OCI-LY1 (cell line): ENCODE data around the gene DIP2C.
"Not testable (repeated sequence)": the region's sequence is repeated elsewhere in the genome, so short reads cannot be mapped to it uniquely, and the experiment has no call there.

Experiments used
- H2AFZ ChIP-seq: fragments of 200-600 bp; sonication (generic), shearing (Covaris generic); 2 replicates; pipeline ENCODE4 v1.6.0; 2014; ENCODE audit warnings: antibody characterized with exemption, mild to moderate bottlenecking, low read length
- H3F3A ChIP-seq: fragments of 200-600 bp; sonication (generic), shearing (Covaris generic); 2 replicates; pipeline ENCODE4 v1.6.0; 2014; ENCODE audit warnings: mild to moderate bottlenecking, antibody characterized with exemption, low read length, moderate library complexity; ENCODE audit not compliant: insufficient read depth
- H3K27ac ChIP-seq: fragments of 200-600 bp; sonication (generic); 2 replicates; pipeline ENCODE4 v1.5.1; 2014; ENCODE audit warnings: low read length, mixed run types, mild to moderate bottlenecking, low read depth; ENCODE audit not compliant: poor library complexity, severe bottlenecking
- H3K27me3 ChIP-seq: fragments of 200-600 bp; sonication (generic); 2 replicates; pipeline ENCODE4 v1.6.0; 2014; ENCODE audit warnings: antibody characterized with exemption, mild to moderate bottlenecking, low read length, moderate library complexity; ENCODE audit not compliant: insufficient read depth
- H3K36me3 ChIP-seq: fragments of 200-600 bp; sonication (generic); 2 replicates; pipeline ENCODE4 v1.6.1; 2014; ENCODE audit warnings: mild to moderate bottlenecking, antibody characterized with exemption, low read length, moderate library complexity, mixed read lengths; ENCODE audit not compliant: insufficient read depth
- H3K4me1 ChIP-seq: fragments of 200-600 bp; sonication (generic); 2 replicates; pipeline ENCODE4 v1.5.1; 2014; ENCODE audit warnings: mild to moderate bottlenecking, low read length, moderate library complexity; ENCODE audit not compliant: insufficient read depth, severe bottlenecking
- H3K4me2 ChIP-seq: fragments of 200-600 bp; sonication (generic), shearing (Covaris generic); 2 replicates; pipeline ENCODE4 v1.6.1; 2014; ENCODE audit warnings: low read length
- H3K4me3 ChIP-seq: fragments of 200-600 bp; sonication (generic); 2 replicates; pipeline ENCODE4 v1.5.1; 2014; ENCODE audit warnings: low read length, low read depth, mild to moderate bottlenecking, mixed read lengths; ENCODE audit not compliant: poor library complexity, severe bottlenecking
- H3K79me2 ChIP-seq: fragments of 200-600 bp; shearing (Covaris generic); 2 replicates; pipeline ENCODE4 v1.6.1; 2016; ENCODE audit warnings: mixed run types, low read length, mixed read lengths; ENCODE audit not compliant: insufficient read depth
- H3K9ac ChIP-seq: fragments of 200-600 bp; sonication (generic), shearing (Covaris generic); 2 replicates; pipeline ENCODE4 v1.6.1; 2014; ENCODE audit warnings: mild to moderate bottlenecking, low read length, mixed read lengths
- H3K9me2 ChIP-seq: fragments of 200-600 bp; sonication (generic), shearing (Covaris generic); 2 replicates; pipeline ENCODE4 v1.6.1; 2014; ENCODE audit warnings: low read depth, mild to moderate bottlenecking, low read length, mixed read lengths
- H3K9me3 ChIP-seq: fragments of 200-600 bp; shearing (Covaris generic); 2 replicates; pipeline ENCODE4 v1.6.1; 2014; ENCODE audit warnings: low read length, mixed read lengths
- H4K20me1 ChIP-seq: fragments of 200-600 bp; sonication (generic), shearing (Covaris generic); 2 replicates; pipeline ENCODE4 v1.6.0; 2016; ENCODE audit warnings: mild to moderate bottlenecking, low read length; ENCODE audit not compliant: insufficient read depth
- CTCF ChIP-seq: fragments of 200-600 bp; sonication (generic), shearing (Covaris generic); IDR thresholded peaks from 2 replicates; pipeline ENCODE4 v1.5.1; 2017; ENCODE audit warnings: mild to moderate bottlenecking, antibody characterized with exemption, low read length, moderate library complexity, mixed read lengths
- EZH2 ChIP-seq: fragments of 200-600 bp; sonication (generic), shearing (Covaris generic); IDR thresholded peaks from 2 replicates; pipeline ENCODE4 v1.8.0; 2017; ENCODE audit warnings: borderline replicate concordance, mixed run types, mild to moderate bottlenecking, antibody characterized with exemption, low read length, moderate library complexity, mixed read lengths

The DIP2C gene

GRCh38 chr10:451856-452255 is 237.6 kb downstream of the DIP2C start:
- Histone ChIP-seq H3K9me3 (no peaks in the 10 kb centered on the region), H3K4me1 (peaks cover 72% of the 10 kb centered on the region), H3K36me3 (peaks cover 25% of the 10 kb centered on the region), H3K4me3 (peak overlapping the region; percentile 53), H3K27me3 (no peaks in the 10 kb centered on the region), H3K9ac (peak overlapping the region; percentile 69), H4K20me1 (no peaks in the 10 kb centered on the region), H3F3A (peaks cover 13% of the 10 kb centered on the region), H2AFZ (no peak overlapping the region), H3K9me2 (no peaks in the 10 kb centered on the region), H3K27ac (peak overlapping the region; percentile 98), H3K79me2 (peaks cover 14% of the 10 kb centered on the region), H3K4me2 (peak overlapping the region; percentile 79)
- TF ChIP-seq EZH2 (no peak), CTCF (no peak)

DNA sequence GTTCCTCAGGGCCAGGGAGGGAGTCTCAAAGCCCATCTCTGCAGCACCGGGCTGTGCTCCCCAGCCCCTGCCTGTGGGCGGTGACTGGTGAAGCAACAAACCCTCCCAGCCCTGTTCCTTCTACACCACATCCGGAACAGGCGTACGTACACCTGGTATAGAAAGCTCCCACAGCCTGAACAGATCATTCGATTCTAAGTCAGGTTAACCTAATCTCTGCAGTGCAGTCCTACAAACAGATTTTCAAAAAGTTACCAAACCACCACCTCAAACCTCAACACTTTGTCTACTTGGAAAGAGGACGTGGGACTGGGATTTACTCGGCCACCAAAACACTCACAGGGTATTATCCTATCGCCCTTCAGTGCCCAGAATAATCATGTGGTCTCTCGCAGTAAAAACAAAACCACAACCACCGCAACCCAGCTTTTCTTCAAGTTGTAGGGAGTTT is 238.4 kb downstream of the DIP2C start:
- Histone ChIP-seq H3K4me2 (peak overlapping the region; percentile 79), H3K4me3 (peak overlapping the region; percentile 53), H3K4me1 (peaks cover 64% of the 10 kb centered on the region), H3K9ac (peak overlapping the region; percentile 69; the same call in 1 of the 2 replicates), H3K9me2 (no peaks in the 10 kb centered on the region), H3K27ac (peak overlapping the region; percentile 98), H3K79me2 (peaks cover 12% of the 10 kb centered on the region), H3K36me3 (peaks cover 33% of the 10 kb centered on the region), H3K9me3 (no peaks in the 10 kb centered on the region), H2AFZ (no peak overlapping the region), H4K20me1 (no peaks in the 10 kb centered on the region), H3F3A (peaks cover 13% of the 10 kb centered on the region), H3K27me3 (no peaks in the 10 kb centered on the region)
- no peak for TF ChIP-seq CTCF
- TF ChIP-seq EZH2: no peak

- Histone ChIP-seq H3K9ac (peak overlapping the region; percentile 51; the same call in 1 of the 2 replicates), H3K36me3 (peaks cover 39% of the 10 kb centered on the region), H3K9me3 (no peaks in the 10 kb centered on the region), H3K79me2 (peaks cover 12% of the 10 kb centered on the region), H3K27ac (peak overlapping the region; percentile 98), H3K9me2 (no peaks in the 10 kb centered on the region), H2AFZ (no peak overlapping the region), H3K4me3 (peak overlapping the region; percentile 53), H3K4me1 (peaks cover 62% of the 10 kb centered on the region), H4K20me1 (no peaks in the 10 kb centered on the region), H3K27me3 (no peaks in the 10 kb centered on the region), H3F3A (peaks cover 13% of the 10 kb centered on the region), H3K4me2 (peak overlapping the region; percentile 79)
- TF ChIP-seq CTCF (no peak), EZH2 (no peak)
Measured at GRCh38 chr10:450463-450862, 239.0 kb downstream of the DIP2C start.

- Histone ChIP-seq H3K36me3 (peaks cover 50% of the 10 kb centered on the region), H3K4me1 (peaks cover 51% of the 10 kb centered on the region), H3K27ac (peak overlapping the region; percentile 77), H3F3A (peaks cover 13% of the 10 kb centered on the region), H3K4me2 (peak overlapping the region; percentile 11; the same call in 1 of the 2 replicates)
- H3K9ac ChIP-seq, H3K79me2 ChIP-seq, H3K9me3 ChIP-seq, H4K20me1 ChIP-seq, H3K9me2 ChIP-seq, H3K27me3 ChIP-seq, H3K4me3 ChIP-seq, H2AFZ ChIP-seq: not testable (repeated sequence)
Measured at GRCh38 chr10:449331-449730, 240.1 kb downstream of the DIP2C start.
